H1 (cell line): ENCODE measurements around the gene BCAR3. TPM values are rescaled to one million over a fixed set of nuclear protein-coding genes. Genes with fewer than 3 reads are reported as not detected.

Source experiments
- CTCF ChIA-PET: fragments of 300-600 bp; sonication (Branson Sonifier 250); formaldehyde crosslinking; loops from one replicate; lab custom pipeline; 2021; ENCODE audit not compliant: partially characterized antibody; lab: Charles Lee
- POLR2A ChIA-PET: fragments of 300-600 bp; sonication (Branson Sonifier 250); formaldehyde crosslinking; loops from one replicate; lab custom pipeline; 2021; ENCODE audit warnings: inconsistent platforms; ENCODE audit not compliant: partially characterized antibody; lab: Charles Lee
- DNase-seq, 2 experiments: peaks; one replicate each; pipeline versions ENCODE4 v3.0.0 to v3.0.0-alpha.2; 2010 to 2022; ENCODE audit warnings: low spot score in 2 of 2, low read depth in 1 of 2, mixed read lengths in 1 of 2
- FAIRE-seq: peaks from 2 replicates; lab custom pipeline; 2011; peaks lifted over from hg19 to GRCh38; lab: Jason Lieb, UNC
- H2AFZ ChIP-seq: 2 replicates; pipeline ENCODE4 v1.8.1; 2012; ENCODE audit warnings: low read length, inconsistent platforms
- H2AK5ac ChIP-seq: 2 replicates; pipeline ENCODE4 v1.6.1; 2013; ENCODE audit warnings: low read depth, low read length
- H2BK120ac ChIP-seq: replicated peaks from 2 replicates; pipeline ENCODE3; 2013; ENCODE audit warnings: low read depth, low read length, inconsistent platforms
- H2BK12ac ChIP-seq: 2 replicates; pipeline ENCODE4 v1.6.1; 2013; ENCODE audit warnings: low read depth, low read length
- H2BK15ac ChIP-seq: 2 replicates; pipeline ENCODE4 v1.6.1; 2013; ENCODE audit warnings: low read length
- H2BK20ac ChIP-seq: 2 replicates; pipeline ENCODE4 v1.6.1; 2013; ENCODE audit warnings: low read length
- H2BK5ac ChIP-seq: 2 replicates; pipeline ENCODE4 v1.6.1; 2013; ENCODE audit warnings: low read depth, low read length
- H3K14ac ChIP-seq: 2 replicates; pipeline ENCODE4 v1.6.1; 2013; ENCODE audit warnings: inconsistent platforms; ENCODE audit not compliant: insufficient read length
- H3K18ac ChIP-seq: 2 replicates; pipeline ENCODE4 v1.6.1; 2013; ENCODE audit warnings: low read length; ENCODE audit errors: extremely low read depth
- H3K23ac ChIP-seq: 2 replicates; pipeline ENCODE4 v1.6.1; 2013; ENCODE audit warnings: inconsistent platforms; ENCODE audit not compliant: insufficient read length
- H3K23me2 ChIP-seq: 2 replicates; pipeline ENCODE4 v1.6.1; 2013; ENCODE audit warnings: low read depth, low read length
- H3K27ac ChIP-seq: 2 replicates; pipeline ENCODE4 v1.6.1; 2011; ENCODE audit warnings: low read depth, low read length, inconsistent platforms
- H3K27me3 ChIP-seq, 4 experiments: replicated peaks in 1 of 4; 1 replicate in 1 of 4; 2 replicates in 3 of 4; pipeline versions ENCODE4 v1.6.1 to v1.8.1; 2011 to 2013; ENCODE audit warnings: low read length in 3 of 4, mild to moderate bottlenecking in 3 of 4, inconsistent platforms in 2 of 4, mixed read lengths in 2 of 4, moderate library complexity in 1 of 4; ENCODE audit not compliant: control insufficient read depth in 3 of 4, insufficient read depth in 3 of 4; ENCODE audit errors: extremely low read depth in 1 of 4
- H3K36me3 ChIP-seq, 4 experiments: 2 replicates each; pipeline versions ENCODE4 v1.6.1 to v1.8.1; 2011 to 2013; ENCODE audit warnings: mild to moderate bottlenecking in 4 of 4, low read length in 3 of 4, moderate library complexity in 2 of 4, control low read depth in 1 of 4, inconsistent platforms in 1 of 4; ENCODE audit not compliant: insufficient read depth in 4 of 4, control insufficient read depth in 2 of 4
- H3K4ac ChIP-seq: replicated peaks from 2 replicates; pipeline ENCODE3; 2013; ENCODE audit warnings: low read length, low read depth, mixed read lengths, inconsistent platforms; ENCODE audit not compliant: insufficient read length
- H3K4me1 ChIP-seq, 4 experiments: replicated peaks in 1 of 4; 1 replicate in 1 of 4; 2 replicates in 3 of 4; pipeline versions ENCODE4 v1.6.1 to v1.8.1; 2011 to 2013; ENCODE audit warnings: low read length in 3 of 4, inconsistent platforms in 2 of 4, mixed read lengths in 1 of 4; ENCODE audit not compliant: insufficient read depth in 4 of 4, control insufficient read depth in 3 of 4
- H3K4me2 ChIP-seq, 2 experiments: 2 replicates each; pipeline versions ENCODE4 v1.6.1 to v1.8.1; 2011 to 2013; ENCODE audit warnings: low read depth in 2 of 2, low read length in 2 of 2, control low read depth in 1 of 2, inconsistent platforms in 1 of 2, mild to moderate bottlenecking in 1 of 2; ENCODE audit not compliant: insufficient read depth in 1 of 2
- H3K4me3 ChIP-seq, 4 experiments: fragments of 200-600, 300-600 bp in 1 of 4; sonication (generic), shearing (Covaris generic), sonication (Bioruptor Twin) in 1 of 4; 2 replicates each; pipeline versions ENCODE4 v1.5.1 to v1.8.1; 2011 to 2016; ENCODE audit warnings: low read length in 4 of 4, low read depth in 3 of 4, control low read depth in 2 of 4, inconsistent platforms in 2 of 4, mild to moderate bottlenecking in 2 of 4, mixed read lengths in 1 of 4, moderate library complexity in 1 of 4; ENCODE audit not compliant: insufficient read depth in 2 of 4; ENCODE audit errors: extremely low read depth in 1 of 4
- H3K56ac ChIP-seq: replicated peaks from 2 replicates; pipeline ENCODE3; 2013; ENCODE audit warnings: low read depth, mild to moderate bottlenecking, mixed read lengths, low read length, inconsistent platforms; ENCODE audit not compliant: insufficient read length
- H3K79me1 ChIP-seq: 2 replicates; pipeline ENCODE4 v1.6.1; 2013; ENCODE audit warnings: low read depth, low read length, control low read depth
- H3K79me2 ChIP-seq, 2 experiments: 2 replicates each; pipeline versions ENCODE4 v1.6.1 to v1.8.1; 2012 to 2013; ENCODE audit warnings: low read length in 2 of 2, mild to moderate bottlenecking in 2 of 2, inconsistent platforms in 1 of 2; ENCODE audit not compliant: insufficient read depth in 2 of 2, control insufficient read depth in 1 of 2
- H3K9ac ChIP-seq, 4 experiments: replicated peaks in 1 of 4; 1 replicate in 1 of 4; 2 replicates in 3 of 4; pipeline versions ENCODE4 v1.6.1 to v1.8.1; 2011 to 2013; ENCODE audit warnings: low read depth in 3 of 4, low read length in 3 of 4, control low read depth in 2 of 4, mild to moderate bottlenecking in 2 of 4, moderate library complexity in 2 of 4, inconsistent platforms in 1 of 4; ENCODE audit errors: extremely low read depth in 1 of 4
- H3K9me3 ChIP-seq, 2 experiments: 2 replicates each; pipeline versions ENCODE4 v1.6.1 to v1.8.1; 2012 to 2013; ENCODE audit warnings: mild to moderate bottlenecking in 2 of 2, moderate library complexity in 2 of 2, control low read depth in 1 of 2, inconsistent platforms in 1 of 2, low read depth in 1 of 2, low read length in 1 of 2, mixed read lengths in 1 of 2; ENCODE audit not compliant: insufficient read depth in 2 of 2
- H4K20me1 ChIP-seq, 2 experiments: replicated peaks in 1 of 2; 2 replicates each; pipeline versions ENCODE3 to v1.8.1; 2011 to 2013; ENCODE audit warnings: inconsistent platforms in 2 of 2, low read length in 2 of 2, mild to moderate bottlenecking in 1 of 2; ENCODE audit not compliant: insufficient read depth in 2 of 2, control insufficient read depth in 1 of 2
- H4K5ac ChIP-seq: 2 replicates; pipeline ENCODE4 v1.6.1; 2013; ENCODE audit warnings: low read length, low read depth, mixed read lengths, inconsistent platforms; ENCODE audit not compliant: insufficient read length
- H4K8ac ChIP-seq: 2 replicates; pipeline ENCODE4 v1.8.0; 2013; ENCODE audit warnings: mild to moderate bottlenecking, moderate library complexity, low read length, inconsistent platforms; ENCODE audit not compliant: insufficient read depth; ENCODE audit errors: extremely low read depth
- H4K91ac ChIP-seq: replicated peaks from 2 replicates; pipeline ENCODE3; 2013; ENCODE audit warnings: low read length, mixed read lengths, inconsistent platforms; ENCODE audit not compliant: insufficient read length
- BACH1 ChIP-seq: IDR thresholded peaks from 2 replicates; pipeline ENCODE4 v1.6.1; 2012; ENCODE audit warnings: low read length, improper control_type of control experiment
- BCL11A ChIP-seq, 2 experiments: IDR thresholded peaks; one replicate each; pipeline ENCODE4 v1.6.1; 2011; ENCODE audit warnings: low read depth in 2 of 2, low read length in 2 of 2, mild to moderate bottlenecking in 2 of 2
- BRCA1 ChIP-seq: IDR thresholded peaks from 2 replicates; pipeline ENCODE4 v1.6.1; 2012; ENCODE audit warnings: low read depth, low read length, improper control_type of control experiment
- CHD2 ChIP-seq: IDR thresholded peaks from 2 replicates; pipeline ENCODE4 v1.6.1; 2012; ENCODE audit warnings: low read length, improper control_type of control experiment
- EP300 ChIP-seq, 2 experiments: IDR thresholded peaks; 1 replicate in 1 of 2; 2 replicates in 1 of 2; pipeline ENCODE4 v1.6.1; 2011 to 2012; ENCODE audit warnings: low read depth in 2 of 2, low read length in 2 of 2, mild to moderate bottlenecking in 2 of 2, borderline replicate concordance in 1 of 2, inconsistent platforms in 1 of 2, moderate library complexity in 1 of 2
- FOSL1 ChIP-seq: IDR thresholded peaks from 2 replicates; pipeline ENCODE4 v1.6.1; 2011; ENCODE audit warnings: mild to moderate bottlenecking, low read depth, low read length, moderate library complexity; ENCODE audit not compliant: insufficient read depth
- HDAC6 ChIP-seq: IDR thresholded peaks from one replicate; pipeline ENCODE4 v1.7.1; 2012; ENCODE audit warnings: low read depth, mild to moderate bottlenecking, inconsistent platforms, low read length, moderate library complexity
- RXRA ChIP-seq: IDR thresholded peaks from 2 replicates; pipeline ENCODE4 v1.6.1; 2011; ENCODE audit warnings: low read depth, mild to moderate bottlenecking, low read length, moderate library complexity; ENCODE audit not compliant: insufficient read depth
- SAP30 ChIP-seq: fragments of 300-600 bp; sonication (generic); IDR thresholded peaks from 2 replicates; pipeline ENCODE4 v1.7.1; 2012; ENCODE audit warnings: low read length, moderate library complexity, mild to moderate bottlenecking, inconsistent platforms; ENCODE audit not compliant: insufficient read depth, insufficient replicate concordance
- SIX5 ChIP-seq: IDR thresholded peaks from 2 replicates; pipeline ENCODE4 v1.6.1; 2011; ENCODE audit warnings: mild to moderate bottlenecking, low read depth, low read length
- SP4 ChIP-seq: IDR thresholded peaks from 2 replicates; pipeline ENCODE4 v1.6.1; 2012; ENCODE audit warnings: low read length, inconsistent platforms
- TAF7 ChIP-seq: optimal IDR thresholded peaks from 2 replicates; pipeline ENCODE3; 2011; ENCODE audit warnings: low read depth, mild to moderate bottlenecking, inconsistent platforms, low read length, moderate library complexity, borderline replicate concordance
- TBP ChIP-seq: IDR thresholded peaks from 2 replicates; pipeline ENCODE4 v1.6.1; 2011; ENCODE audit warnings: low read depth, low read length, improper control_type of control experiment
- TEAD4 ChIP-seq: IDR thresholded peaks from 2 replicates; pipeline ENCODE4 v1.6.1; 2012; ENCODE audit warnings: low read depth, low read length, inconsistent platforms, mixed read lengths
- WGBS, 2 experiments: shearing (Covaris generic) in 1 of 2; methylation state at CpG; one replicate each; pipeline versions ENCODE4 v1.1.6 to v1.1.7; 2013 to 2015; ENCODE audit warnings: low lambda C conversion rate in 2 of 2, mixed read lengths in 2 of 2, inconsistent platforms in 1 of 2, low coverage in 1 of 2, missing lambda C conversion rate in 1 of 2; ENCODE audit not compliant: insufficient replicate concordance in 2 of 2, insufficient coverage in 1 of 2, insufficient read length in 1 of 2; ENCODE audit errors: extremely low coverage in 1 of 2, missing lambda C conversion rate in 1 of 2; 5-methylcytosine and 5-hydroxymethylcytosine counted together
- polyA plus RNA-seq, 7 experiments: library from polyadenylated mRNA; depleted of rRNA in 3 of 7; stranded (reverse) in 5 of 7; unstranded in 2 of 7; fragments of >200 nt in 5 of 7; fragments of 200-250 nt in 2 of 7; gene quantifications; 1 replicate in 5 of 7; 2 replicates in 1 of 7; 4 replicates in 1 of 7; pipeline versions ENCODE4 v1.2.1 to v1.2.3, GENCODE V29; 2011 to 2013; ENCODE audit warnings: missing spikeins in 2 of 7, mixed read lengths in 2 of 7
- total RNA-seq: library from RNA; stranded (reverse); fragmentation: NEBNext Ultra II Directional; extraction: Animal tissue kit (Norgen Biotek cat#: 25700); gene quantifications from 2 replicates; pipeline ENCODE4 v1.2.1, GENCODE V29; 2021

BCAR3 gene
- total and polyA plus RNA-seq, 2 of the 8 experiments (the other 6 are each of a cell fraction or from before 2014, with no cell fraction given), result 5.6 to 9.2 TPM

DNA sequence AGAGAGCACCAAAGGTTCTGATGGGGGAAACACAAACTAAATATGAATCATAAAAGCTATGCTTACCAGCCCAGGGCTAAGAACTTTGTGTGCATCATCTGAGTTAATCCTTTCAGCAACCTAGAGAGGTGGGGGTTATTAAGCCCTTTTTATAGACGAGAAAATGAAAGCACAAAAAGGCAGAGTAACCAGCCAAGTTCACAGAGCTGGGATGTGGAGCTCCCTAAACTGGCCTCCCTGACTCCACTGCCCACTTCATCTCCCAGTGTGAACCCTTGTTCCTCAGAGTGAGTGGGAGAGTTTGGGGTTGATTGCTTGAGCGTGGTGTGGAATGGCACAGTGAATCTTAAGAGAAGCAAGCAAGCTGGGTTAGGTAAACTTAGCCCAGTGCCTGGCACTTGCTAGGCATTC lies 10.8 kb upstream of the BCAR3 start:
- Histone ChIP-seq H3K27ac (no peak overlapping the region), H3K9ac (no peak overlapping the region)
- TF ChIP-seq TEAD4 (no peak), HDAC6 (no peak), BACH1 (no peak), FOSL1 (no peak), TBP (no peak), TAF7 (no peak), SIX5 (no peak), RXRA (no peak), SP4 (no peak), CHD2 (no peak), SAP30 (no peak), BRCA1 (no peak), EP300 (IDR thresholded peaks at IDR 0.05; ENCODE audit: borderline replicate concordance in 1 of 2, low read depth in 2 of 2, low read length in 2 of 2) (no peak), BCL11A (IDR thresholded peaks at IDR 0.05; ENCODE audit: low read depth in 2 of 2, low read length in 2 of 2) (no peak)

More for the DNA sequence above, 10.8 kb upstream of the BCAR3 start:
- H2AFZ ChIP-seq, result no peak overlapping the region
- no peak overlapping the region for H2BK12ac ChIP-seq
- CTCF ChIA-PET, result interaction anchor here (0.6 to 2.4 kb wide), 6 partner anchors 10 to 635 kb away, joined by 3 to 9 read pairs (median 4); partner anchors contain the start of gene BCAR3
- H3K18ac ChIP-seq, result no peak overlapping the region
- DNase-seq (no peak), FAIRE-seq (no peak)
- H3K27me3 ChIP-seq, result no peaks in the 10 kb centered on the region
- no peak overlapping the region for H3K23ac ChIP-seq
- H4K5ac ChIP-seq, result no peak overlapping the region
- H4K20me1 ChIP-seq, result no peaks in the 10 kb centered on the region
- POLR2A ChIA-PET, result interaction anchor here (1.6 to 1.9 kb wide), 2 partner anchors 8 to 11 kb away, joined by 3 to 4 read pairs; partner anchors contain the start of gene BCAR3
- H3K4me1 ChIP-seq, result peaks cover 0 to 6% (median 2%) of the 10 kb centered on the region in 4 experiments; a peak in 5 of 7 replicates
- no peak overlapping the region for H4K91ac ChIP-seq
- no peak overlapping the region for H3K4me2 ChIP-seq
- H3K56ac ChIP-seq, result no peak overlapping the region
- no peak overlapping the region for H4K8ac ChIP-seq
- H3K4me3 ChIP-seq, result no peak overlapping the region
- H3K36me3 ChIP-seq, result no peaks in the 10 kb centered on the region
- no peaks in the 10 kb centered on the region for H3K9me3 ChIP-seq
- no peak overlapping the region for H3K14ac ChIP-seq
- H2BK20ac ChIP-seq, result no peak overlapping the region
- H2BK15ac ChIP-seq, result no peak overlapping the region; the same call in 1 of the 2 replicates
- H2BK5ac ChIP-seq, result no peak overlapping the region
- WGBS, 2 experiments, result 93% methylated on average over 2 of the region's 2 CpGs; no CpG with 5 or more reads in 1 of the 2 experiments
- no peaks in the 10 kb centered on the region for H3K79me2 ChIP-seq
- H2BK120ac ChIP-seq, result no peak overlapping the region
- no peaks in the 10 kb centered on the region for H3K79me1 ChIP-seq
- H3K4ac ChIP-seq, result no peak overlapping the region
- H3K23me2 ChIP-seq, result peaks cover 2% of the 10 kb centered on the region; the same call in 1 of the 2 replicates
- no peak overlapping the region for H2AK5ac ChIP-seq
